H1 (cell line): ENCODE results near the gene CP. TPM values are rescaled to one million over a fixed set of nuclear protein-coding genes. Genes with fewer than 3 reads are reported as not detected.

Experiments used
- CTCF ChIA-PET: fragments of 300-600 bp; sonication (Branson Sonifier 250); formaldehyde crosslinking; loops from one replicate; lab custom pipeline; 2021; ENCODE audit not compliant: partially characterized antibody; lab: Charles Lee
- POLR2A ChIA-PET: fragments of 300-600 bp; sonication (Branson Sonifier 250); formaldehyde crosslinking; loops from one replicate; lab custom pipeline; 2021; ENCODE audit warnings: inconsistent platforms; ENCODE audit not compliant: partially characterized antibody; lab: Charles Lee
- DNase-seq, 2 experiments: peaks; one replicate each; pipeline versions ENCODE4 v3.0.0 to v3.0.0-alpha.2; 2010 to 2022; ENCODE audit warnings: low spot score in 2 of 2, low read depth in 1 of 2, mixed read lengths in 1 of 2
- FAIRE-seq: peaks from 2 replicates; lab custom pipeline; 2011; peaks lifted over from hg19 to GRCh38; lab: Jason Lieb, UNC
- H2AFZ ChIP-seq: 2 replicates; pipeline ENCODE4 v1.8.1; 2012; ENCODE audit warnings: low read length, inconsistent platforms
- H2AK5ac ChIP-seq: 2 replicates; pipeline ENCODE4 v1.6.1; 2013; ENCODE audit warnings: low read depth, low read length
- H2BK120ac ChIP-seq: replicated peaks from 2 replicates; pipeline ENCODE3; 2013; ENCODE audit warnings: low read depth, low read length, inconsistent platforms
- H2BK12ac ChIP-seq: 2 replicates; pipeline ENCODE4 v1.6.1; 2013; ENCODE audit warnings: low read depth, low read length
- H2BK15ac ChIP-seq: 2 replicates; pipeline ENCODE4 v1.6.1; 2013; ENCODE audit warnings: low read length
- H2BK20ac ChIP-seq: 2 replicates; pipeline ENCODE4 v1.6.1; 2013; ENCODE audit warnings: low read length
- H2BK5ac ChIP-seq: 2 replicates; pipeline ENCODE4 v1.6.1; 2013; ENCODE audit warnings: low read depth, low read length
- H3K14ac ChIP-seq: 2 replicates; pipeline ENCODE4 v1.6.1; 2013; ENCODE audit warnings: inconsistent platforms; ENCODE audit not compliant: insufficient read length
- H3K18ac ChIP-seq: 2 replicates; pipeline ENCODE4 v1.6.1; 2013; ENCODE audit warnings: low read length; ENCODE audit errors: extremely low read depth
- H3K23ac ChIP-seq: 2 replicates; pipeline ENCODE4 v1.6.1; 2013; ENCODE audit warnings: inconsistent platforms; ENCODE audit not compliant: insufficient read length
- H3K23me2 ChIP-seq: 2 replicates; pipeline ENCODE4 v1.6.1; 2013; ENCODE audit warnings: low read depth, low read length
- H3K27ac ChIP-seq: 2 replicates; pipeline ENCODE4 v1.6.1; 2011; ENCODE audit warnings: low read depth, low read length, inconsistent platforms
- H3K27me3 ChIP-seq, 4 experiments: replicated peaks in 1 of 4; 1 replicate in 1 of 4; 2 replicates in 3 of 4; pipeline versions ENCODE4 v1.6.1 to v1.8.1; 2011 to 2013; ENCODE audit warnings: low read length in 3 of 4, mild to moderate bottlenecking in 3 of 4, inconsistent platforms in 2 of 4, mixed read lengths in 2 of 4, moderate library complexity in 1 of 4; ENCODE audit not compliant: control insufficient read depth in 3 of 4, insufficient read depth in 3 of 4; ENCODE audit errors: extremely low read depth in 1 of 4
- H3K36me3 ChIP-seq, 4 experiments: 2 replicates each; pipeline versions ENCODE4 v1.6.1 to v1.8.1; 2011 to 2013; ENCODE audit warnings: mild to moderate bottlenecking in 4 of 4, low read length in 3 of 4, moderate library complexity in 2 of 4, control low read depth in 1 of 4, inconsistent platforms in 1 of 4; ENCODE audit not compliant: insufficient read depth in 4 of 4, control insufficient read depth in 2 of 4
- H3K4ac ChIP-seq: replicated peaks from 2 replicates; pipeline ENCODE3; 2013; ENCODE audit warnings: low read length, low read depth, mixed read lengths, inconsistent platforms; ENCODE audit not compliant: insufficient read length
- H3K4me1 ChIP-seq, 4 experiments: replicated peaks in 1 of 4; 1 replicate in 1 of 4; 2 replicates in 3 of 4; pipeline versions ENCODE4 v1.6.1 to v1.8.1; 2011 to 2013; ENCODE audit warnings: low read length in 3 of 4, inconsistent platforms in 2 of 4, mixed read lengths in 1 of 4; ENCODE audit not compliant: insufficient read depth in 4 of 4, control insufficient read depth in 3 of 4
- H3K4me2 ChIP-seq, 2 experiments: 2 replicates each; pipeline versions ENCODE4 v1.6.1 to v1.8.1; 2011 to 2013; ENCODE audit warnings: low read depth in 2 of 2, low read length in 2 of 2, control low read depth in 1 of 2, inconsistent platforms in 1 of 2, mild to moderate bottlenecking in 1 of 2; ENCODE audit not compliant: insufficient read depth in 1 of 2
- H3K4me3 ChIP-seq, 4 experiments: fragments of 200-600, 300-600 bp in 1 of 4; sonication (generic), shearing (Covaris generic), sonication (Bioruptor Twin) in 1 of 4; 2 replicates each; pipeline versions ENCODE4 v1.5.1 to v1.8.1; 2011 to 2016; ENCODE audit warnings: low read length in 4 of 4, low read depth in 3 of 4, control low read depth in 2 of 4, inconsistent platforms in 2 of 4, mild to moderate bottlenecking in 2 of 4, mixed read lengths in 1 of 4, moderate library complexity in 1 of 4; ENCODE audit not compliant: insufficient read depth in 2 of 4; ENCODE audit errors: extremely low read depth in 1 of 4
- H3K56ac ChIP-seq: replicated peaks from 2 replicates; pipeline ENCODE3; 2013; ENCODE audit warnings: low read depth, mild to moderate bottlenecking, mixed read lengths, low read length, inconsistent platforms; ENCODE audit not compliant: insufficient read length
- H3K79me1 ChIP-seq: 2 replicates; pipeline ENCODE4 v1.6.1; 2013; ENCODE audit warnings: low read depth, low read length, control low read depth
- H3K79me2 ChIP-seq, 2 experiments: 2 replicates each; pipeline versions ENCODE4 v1.6.1 to v1.8.1; 2012 to 2013; ENCODE audit warnings: low read length in 2 of 2, mild to moderate bottlenecking in 2 of 2, inconsistent platforms in 1 of 2; ENCODE audit not compliant: insufficient read depth in 2 of 2, control insufficient read depth in 1 of 2
- H3K9ac ChIP-seq, 4 experiments: replicated peaks in 1 of 4; 1 replicate in 1 of 4; 2 replicates in 3 of 4; pipeline versions ENCODE4 v1.6.1 to v1.8.1; 2011 to 2013; ENCODE audit warnings: low read depth in 3 of 4, low read length in 3 of 4, control low read depth in 2 of 4, mild to moderate bottlenecking in 2 of 4, moderate library complexity in 2 of 4, inconsistent platforms in 1 of 4; ENCODE audit errors: extremely low read depth in 1 of 4
- H3K9me3 ChIP-seq, 2 experiments: 2 replicates each; pipeline versions ENCODE4 v1.6.1 to v1.8.1; 2012 to 2013; ENCODE audit warnings: mild to moderate bottlenecking in 2 of 2, moderate library complexity in 2 of 2, control low read depth in 1 of 2, inconsistent platforms in 1 of 2, low read depth in 1 of 2, low read length in 1 of 2, mixed read lengths in 1 of 2; ENCODE audit not compliant: insufficient read depth in 2 of 2
- H4K20me1 ChIP-seq, 2 experiments: replicated peaks in 1 of 2; 2 replicates each; pipeline versions ENCODE3 to v1.8.1; 2011 to 2013; ENCODE audit warnings: inconsistent platforms in 2 of 2, low read length in 2 of 2, mild to moderate bottlenecking in 1 of 2; ENCODE audit not compliant: insufficient read depth in 2 of 2, control insufficient read depth in 1 of 2
- H4K5ac ChIP-seq: 2 replicates; pipeline ENCODE4 v1.6.1; 2013; ENCODE audit warnings: low read length, low read depth, mixed read lengths, inconsistent platforms; ENCODE audit not compliant: insufficient read length
- H4K8ac ChIP-seq: 2 replicates; pipeline ENCODE4 v1.8.0; 2013; ENCODE audit warnings: mild to moderate bottlenecking, moderate library complexity, low read length, inconsistent platforms; ENCODE audit not compliant: insufficient read depth; ENCODE audit errors: extremely low read depth
- H4K91ac ChIP-seq: replicated peaks from 2 replicates; pipeline ENCODE3; 2013; ENCODE audit warnings: low read length, mixed read lengths, inconsistent platforms; ENCODE audit not compliant: insufficient read length
- CBX8 ChIP-seq: fragments of 300-800, 300-1000 bp; sonication (generic); IDR thresholded peaks from 2 replicates; pipeline ENCODE4 v1.7.1; 2016; ENCODE audit warnings: low read depth, low read length, borderline replicate concordance
- CHD2 ChIP-seq: IDR thresholded peaks from 2 replicates; pipeline ENCODE4 v1.6.1; 2012; ENCODE audit warnings: low read length, improper control_type of control experiment
- EGR1 ChIP-seq: IDR thresholded peaks from 2 replicates; pipeline ENCODE4 v1.6.1; 2011; ENCODE audit warnings: low read depth, low read length, borderline replicate concordance
- EZH2 ChIP-seq: fragments of 200-600 bp; sonication (generic); IDR thresholded peaks from 2 replicates; pipeline ENCODE4 v1.7.1; 2012; ENCODE audit warnings: low read depth, mild to moderate bottlenecking, moderate library complexity, low read length, inconsistent platforms; ENCODE audit not compliant: severe bottlenecking
- JUND ChIP-seq: IDR thresholded peaks from 2 replicates; pipeline ENCODE4 v1.6.1; 2011; ENCODE audit warnings: mild to moderate bottlenecking, improper control_type of control experiment, low read length
- NRF1 ChIP-seq: IDR thresholded peaks from 2 replicates; pipeline ENCODE4 v1.6.1; 2011; ENCODE audit warnings: mild to moderate bottlenecking, low read depth, low read length, improper control_type of control experiment
- POLR2A ChIP-seq, 2 experiments: IDR thresholded peaks; 1 replicate in 1 of 2; 2 replicates in 1 of 2; pipeline ENCODE4 v1.6.1; 2011; ENCODE audit warnings: low read depth in 2 of 2, low read length in 2 of 2, mild to moderate bottlenecking in 2 of 2; ENCODE audit errors: control extremely low read depth in 1 of 2
- TEAD4 ChIP-seq: IDR thresholded peaks from 2 replicates; pipeline ENCODE4 v1.6.1; 2012; ENCODE audit warnings: low read depth, low read length, inconsistent platforms, mixed read lengths
- YY1 ChIP-seq: IDR thresholded peaks from 2 replicates; pipeline ENCODE4 v1.6.1; 2011; ENCODE audit warnings: low read depth, mild to moderate bottlenecking, low read length
- WGBS, 2 experiments: shearing (Covaris generic) in 1 of 2; methylation state at CpG; one replicate each; pipeline versions ENCODE4 v1.1.6 to v1.1.7; 2013 to 2015; ENCODE audit warnings: low lambda C conversion rate in 2 of 2, mixed read lengths in 2 of 2, inconsistent platforms in 1 of 2, low coverage in 1 of 2, missing lambda C conversion rate in 1 of 2; ENCODE audit not compliant: insufficient replicate concordance in 2 of 2, insufficient coverage in 1 of 2, insufficient read length in 1 of 2; ENCODE audit errors: extremely low coverage in 1 of 2, missing lambda C conversion rate in 1 of 2; 5-methylcytosine and 5-hydroxymethylcytosine counted together
- polyA plus RNA-seq, 7 experiments: library from polyadenylated mRNA; depleted of rRNA in 3 of 7; stranded (reverse) in 5 of 7; unstranded in 2 of 7; fragments of >200 nt in 5 of 7; fragments of 200-250 nt in 2 of 7; gene quantifications; 1 replicate in 5 of 7; 2 replicates in 1 of 7; 4 replicates in 1 of 7; pipeline versions ENCODE4 v1.2.1 to v1.2.3, GENCODE V29; 2011 to 2013; ENCODE audit warnings: missing spikeins in 2 of 7, mixed read lengths in 2 of 7
- total RNA-seq: library from RNA; stranded (reverse); fragmentation: NEBNext Ultra II Directional; extraction: Animal tissue kit (Norgen Biotek cat#: 25700); gene quantifications from 2 replicates; pipeline ENCODE4 v1.2.1, GENCODE V29; 2021
- TF ChIP-seq, protein P1 (sequence below): IDR thresholded peaks from 2 replicates; pipeline ENCODE4 v1.6.1; 2011; ENCODE audit warnings: low read depth, mild to moderate bottlenecking, low read length; ENCODE audit not compliant: insufficient read depth

CP gene
- total and polyA plus RNA-seq, 2 of the 8 experiments (the other 6 are each of a cell fraction or from before 2014, with no cell fraction given), result 0.32 to 2.6 TPM

DNA sequence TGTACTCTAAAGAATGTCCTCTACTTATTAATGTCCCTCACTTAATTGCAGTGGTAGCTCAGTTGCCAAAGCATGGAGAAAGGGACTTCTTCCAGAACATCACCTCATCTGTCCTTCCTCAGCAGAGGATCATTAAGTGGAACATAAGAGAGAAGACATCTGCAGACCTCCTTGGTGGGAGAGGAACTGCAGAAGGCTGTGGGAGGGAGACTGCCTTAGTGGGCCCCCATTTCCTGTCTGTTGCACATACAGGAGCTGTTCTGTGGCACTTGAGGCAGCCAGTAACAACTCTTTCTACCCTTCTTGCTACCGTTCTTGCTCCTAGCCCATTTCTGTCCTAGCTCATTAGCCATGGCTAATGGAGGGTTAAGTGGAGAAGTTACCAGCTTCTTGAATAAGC lies 58.6 kb downstream of the CP start:
- no peak overlapping the region for H2BK12ac ChIP-seq
- H2BK20ac ChIP-seq, result no peak overlapping the region
- no peak overlapping the region for H3K4ac ChIP-seq
- no peak for FAIRE-seq
- no peak overlapping the region for H4K8ac ChIP-seq
- no peak overlapping the region for H3K9ac ChIP-seq
- H3K79me2 ChIP-seq, result no peaks in the 10 kb centered on the region
- no peak overlapping the region for H3K56ac ChIP-seq
- no peaks in the 10 kb centered on the region for H3K23me2 ChIP-seq
- no peak overlapping the region for H2BK15ac ChIP-seq
- ChIA-PET POLR2A (interaction anchor here (0.7 kb wide), 1 partner anchor 128 kb away, joined by 3 read pairs; no protein-coding TSS in a partner anchor), CTCF (interaction anchor here (1.1 to 2.0 kb wide), 5 partner anchors 12 to 207 kb away, joined by 3 to 6 read pairs (median 5); no protein-coding TSS in a partner anchor)
- no peak overlapping the region for H2AK5ac ChIP-seq
- no peaks in the 10 kb centered on the region for H3K4me1 ChIP-seq
- no peak overlapping the region for H3K14ac ChIP-seq
- H3K9me3 ChIP-seq, result no peaks in the 10 kb centered on the region
- H2BK5ac ChIP-seq, result no peak overlapping the region
- WGBS, 2 experiments, result 100% methylated on average over 1 of the region's 1 CpG; no CpG with 5 or more reads in 1 of the 2 experiments
- no peaks in the 10 kb centered on the region for H3K79me1 ChIP-seq
- H3K27ac ChIP-seq, result no peak overlapping the region
- H4K5ac ChIP-seq, result no peak overlapping the region
- H2BK120ac ChIP-seq, result no peak overlapping the region
- no peaks in the 10 kb centered on the region for H3K27me3 ChIP-seq
- no peak overlapping the region for H3K4me3 ChIP-seq
- H3K4me2 ChIP-seq, result no peak overlapping the region
- no peak overlapping the region for H3K18ac ChIP-seq
- H4K20me1 ChIP-seq, result no peaks in the 10 kb centered on the region
- no peak overlapping the region for H4K91ac ChIP-seq
- no peak overlapping the region for H2AFZ ChIP-seq
- TF ChIP-seq CHD2 (no peak), EZH2 (no peak), NRF1 (no peak), POLR2A (IDR thresholded peaks at IDR 0.05; ENCODE audit: control extremely low read depth in 1 of 2, low read depth in 2 of 2, low read length in 2 of 2) (no peak), YY1 (no peak), CBX8 (no peak), EGR1 (no peak), TEAD4 (no peak), JUND (no peak)
- TF ChIP-seq, protein P1, sequence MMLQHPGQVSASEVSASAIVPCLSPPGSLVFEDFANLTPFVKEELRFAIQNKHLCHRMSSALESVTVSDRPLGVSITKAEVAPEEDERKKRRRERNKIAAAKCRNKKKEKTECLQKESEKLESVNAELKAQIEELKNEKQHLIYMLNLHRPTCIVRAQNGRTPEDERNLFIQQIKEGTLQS, result no peak
- TF ChIP-seq, all 59 proteins: peak for 0
- Histone ChIP-seq H3K23ac (no peak overlapping the region), H3K36me3 (peaks cover 0 to 90% (median 35%) of the 10 kb centered on the region in 4 experiments)
- no peak for DNase-seq
